Mammary epithelial cell (primary cell): ENCODE results near the gene KCNK4.

Experiments
- CTCF ChIP-seq, 2 donors: IDR thresholded peaks in 1 of 2; conservative IDR thresholded peaks in 1 of 2; 2 replicates each; pipeline ENCODE4 v1.5.1; 2011 to 2012; ENCODE audit warnings: inconsistent platforms in 2 of 2, low read length in 2 of 2, mild to moderate bottlenecking in 2 of 2, control low read depth in 1 of 2, low read depth in 1 of 2; ENCODE audit not compliant: insufficient read depth in 1 of 2; ENCODE audit errors: extremely low read depth in 1 of 2
- EZH2 ChIP-seq: IDR thresholded peaks from 2 replicates; pipeline ENCODE4 v1.6.1; 2012; ENCODE audit warnings: low read length, inconsistent platforms, borderline replicate concordance

DNA sequence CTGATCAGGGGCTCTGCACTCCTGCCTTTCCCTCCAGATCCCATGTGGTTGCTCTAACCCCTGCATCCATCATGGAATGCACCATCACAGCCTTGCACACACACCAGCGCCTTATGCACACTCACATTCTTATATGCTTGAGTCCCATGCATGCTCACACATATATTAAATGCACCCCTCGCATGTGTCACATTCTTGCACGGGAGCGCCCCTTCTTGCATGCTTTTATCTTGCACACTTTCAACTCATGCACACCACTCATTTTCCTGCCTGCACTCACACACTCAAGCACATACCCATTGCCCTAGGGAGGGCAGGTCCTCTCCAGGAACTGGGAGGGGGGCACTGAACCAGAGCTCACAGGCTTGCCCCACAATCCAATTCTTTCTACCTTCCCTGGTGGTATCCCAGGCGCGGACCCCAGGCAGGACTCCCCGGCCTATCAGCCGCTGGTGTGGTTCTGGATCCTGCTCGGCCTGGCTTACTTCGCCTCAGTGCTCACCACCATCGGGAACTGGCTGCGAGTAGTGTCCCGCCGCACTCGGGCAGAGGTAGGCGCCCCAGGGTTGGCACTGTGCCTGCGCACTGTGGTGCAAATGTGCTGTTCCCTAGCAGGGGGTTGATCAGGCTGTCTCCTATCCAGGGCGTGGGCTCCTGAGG lies 6.7 kb downstream of the KCNK4 start:
- TF ChIP-seq CTCF (conservative IDR thresholded peaks at IDR 0.05 in 1 of 2, IDR thresholded peaks at IDR 0.05 in 1 of 2; ENCODE audit: extremely low read depth in 1 of 2, insufficient read depth in 1 of 2, low read depth in 1 of 2, low read length in 2 of 2) (no peak), EZH2 (no peak)
